ENCODE measurements around the gene RNF214. TPM values are rescaled to one million over a fixed set of nuclear protein-coding genes. Genes with fewer than 3 reads are reported as not detected.
"Not testable (repeated sequence)": the region's sequence is repeated elsewhere in the genome, so short reads cannot be mapped to it uniquely, and the experiment has no call there.

Gene RNF214
- total RNA-seq: 13.7 TPM

GRCh38 chr11:117232092-117232878, at the start of gene RNF214:
RNF214 (plus strand) TSS chr11:117232671; CDS start chr11:117234273, 1,602 bp downstream.
- peak; percentile 71 to 83 (median 80) for DNase-seq (ENCODE audit: low read depth in 2 of 3, low spot score in 2 of 3)

GRCh38 chr11:117183178-117183577, 49.3 kb upstream of the RNF214 start:
- DNase-seq (ENCODE audit: low read depth in 2 of 3, low spot score in 2 of 3): not testable (repeated sequence)

GRCh38 chr11:117183724-117184349, 48.6 kb upstream of the RNF214 start:
- no peak for DNase-seq (ENCODE audit: low read depth in 2 of 3, low spot score in 2 of 3)

GRCh38 chr11:117185736-117186430, 46.6 kb upstream of the RNF214 start:
- no peak for DNase-seq (ENCODE audit: low read depth in 2 of 3, low spot score in 2 of 3)

- DNase-seq (ENCODE audit: low read depth in 2 of 3, low spot score in 2 of 3): no peak
These were observed 46.1 kb upstream of the RNF214 start for GRCh38 chr11:117186431-117186761.

GRCh38 chr11:117187007-117187406, 45.5 kb upstream of the RNF214 start:
- DNase-seq (ENCODE audit: low read depth in 2 of 3, low spot score in 2 of 3): no peak

GRCh38 chr11:117187428-117187798, 45.1 kb upstream of the RNF214 start:
- DNase-seq (ENCODE audit: low read depth in 2 of 3, low spot score in 2 of 3): no peak

GRCh38 chr11:117187799-117188481, 44.5 kb upstream of the RNF214 start:
- DNase-seq (ENCODE audit: low read depth in 2 of 3, low spot score in 2 of 3): no peak

- DNase-seq (ENCODE audit: low read depth in 2 of 3, low spot score in 2 of 3): no peak
These were observed 43.8 kb upstream of the RNF214 start for GRCh38 chr11:117188620-117189081.

GRCh38 chr11:117189191-117189940, 43.1 kb upstream of the RNF214 start:
- no peak for DNase-seq (ENCODE audit: low read depth in 2 of 3, low spot score in 2 of 3)

- no peak for DNase-seq (ENCODE audit: low read depth in 2 of 3, low spot score in 2 of 3)
These were observed 42.4 kb upstream of the RNF214 start for GRCh38 chr11:117189941-117190544.

GRCh38 chr11:117191680-117192400, 40.6 kb upstream of the RNF214 start:
- no peak for DNase-seq (ENCODE audit: low read depth in 2 of 3, low spot score in 2 of 3)

- no peak for DNase-seq (ENCODE audit: low read depth in 2 of 3, low spot score in 2 of 3)
These were observed 40.0 kb upstream of the RNF214 start for GRCh38 chr11:117192401-117192875.

- DNase-seq (ENCODE audit: low read depth in 2 of 3, low spot score in 2 of 3): no peak
These were observed 39.1 kb upstream of the RNF214 start for GRCh38 chr11:117193130-117194020.

- DNase-seq (ENCODE audit: low read depth in 2 of 3, low spot score in 2 of 3): no peak
These were observed 38.2 kb upstream of the RNF214 start for GRCh38 chr11:117194267-117194666.

- no peak for DNase-seq (ENCODE audit: low read depth in 2 of 3, low spot score in 2 of 3)
These were observed 37.2 kb upstream of the RNF214 start for GRCh38 chr11:117195258-117195657.

- no peak for DNase-seq (ENCODE audit: low read depth in 2 of 3, low spot score in 2 of 3)
These were observed 36.7 kb upstream of the RNF214 start for GRCh38 chr11:117195761-117196160.

GRCh38 chr11:117197006-117197405, 35.5 kb upstream of the RNF214 start:
- DNase-seq (ENCODE audit: low read depth in 2 of 3, low spot score in 2 of 3): no peak

Data from hematopoietic multipotent progenitor cell (in vitro differentiated cells).